Measurements from ENCODE around the gene LRRC75B.
"Not testable (repeated sequence)": the region's sequence is repeated elsewhere in the genome, so short reads cannot be mapped to it uniquely, and the experiment has no call there.

The LRRC75B gene, protein sequence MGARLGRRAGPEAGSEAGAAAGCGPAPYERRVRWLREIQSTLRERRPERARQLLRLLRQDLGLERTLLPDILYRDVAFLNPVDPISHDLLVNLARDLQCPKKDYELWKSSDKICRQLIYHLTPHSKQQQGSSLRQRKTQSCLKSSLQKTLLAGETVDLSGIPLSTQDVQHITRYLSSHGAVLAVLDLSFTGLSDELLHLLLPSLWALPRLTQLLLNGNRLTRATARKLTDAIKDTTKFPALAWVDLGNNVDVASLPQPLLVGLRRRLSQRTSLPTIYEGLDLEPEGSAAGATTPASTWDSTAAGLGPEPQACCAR

DNA sequence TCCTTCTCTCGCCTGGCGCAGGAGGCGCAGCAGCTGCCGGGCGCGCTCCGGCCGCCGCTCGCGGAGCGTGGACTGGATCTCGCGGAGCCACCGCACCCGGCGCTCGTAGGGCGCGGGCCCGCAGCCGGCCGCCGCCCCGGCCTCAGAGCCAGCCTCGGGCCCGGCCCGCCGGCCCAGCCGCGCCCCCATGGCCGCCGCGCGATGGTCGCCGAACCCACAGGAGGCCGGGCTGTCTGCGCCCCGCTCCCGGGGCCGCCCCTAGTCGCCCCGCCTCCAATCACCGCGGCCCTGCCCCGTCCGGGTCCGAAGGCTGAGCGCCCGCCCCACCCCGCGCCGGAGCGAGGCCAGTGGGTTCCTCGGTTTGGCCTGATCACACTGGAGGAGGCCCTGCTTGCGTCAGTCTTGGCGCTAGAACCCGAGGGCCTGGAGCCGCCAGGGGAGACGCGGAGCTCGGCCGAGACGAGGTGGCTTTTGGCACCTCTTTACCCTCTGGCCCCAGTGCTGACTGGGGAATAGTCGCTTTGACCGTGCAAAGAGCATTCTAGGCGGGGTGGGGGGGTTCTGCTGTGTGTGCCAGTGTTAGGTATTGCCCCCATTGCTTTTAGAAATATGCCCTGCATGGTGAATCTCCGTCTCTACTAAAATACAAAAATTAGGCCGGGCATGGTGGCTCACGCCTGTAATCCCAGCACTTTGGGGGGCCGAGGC, at the start of gene LRRC75B:
Gene LRRC75B (minus strand): TSS at position 223 of the 708 bp plus-strand sequence. CDS start 34 bp downstream, at position 189.
- peak; percentile 92 for DNase-seq (ENCODE audit: low spot score)
- FAIRE-seq = peak; percentile 56

DNA sequence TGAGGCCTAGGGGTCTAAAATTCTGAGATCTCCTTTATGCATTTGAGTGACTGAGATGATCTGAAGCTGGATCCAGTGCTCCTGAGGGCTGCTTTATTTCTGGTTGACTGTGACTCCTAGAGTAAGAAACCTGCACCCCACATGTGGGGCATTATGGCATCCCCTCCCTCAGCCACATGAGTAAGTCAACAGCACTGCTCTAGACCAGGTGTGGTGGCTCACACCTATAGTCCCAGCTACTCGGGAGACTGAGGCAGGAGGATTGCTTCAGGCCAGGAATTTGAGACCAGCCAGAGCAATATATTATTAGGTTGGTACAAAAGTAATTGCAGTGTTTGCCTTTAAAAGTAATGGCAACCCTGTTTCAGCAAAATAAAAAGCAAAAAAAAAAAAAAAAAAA, 49.4 kb upstream of the LRRC75B start:
- not testable (repeated sequence) for FAIRE-seq

DNA sequence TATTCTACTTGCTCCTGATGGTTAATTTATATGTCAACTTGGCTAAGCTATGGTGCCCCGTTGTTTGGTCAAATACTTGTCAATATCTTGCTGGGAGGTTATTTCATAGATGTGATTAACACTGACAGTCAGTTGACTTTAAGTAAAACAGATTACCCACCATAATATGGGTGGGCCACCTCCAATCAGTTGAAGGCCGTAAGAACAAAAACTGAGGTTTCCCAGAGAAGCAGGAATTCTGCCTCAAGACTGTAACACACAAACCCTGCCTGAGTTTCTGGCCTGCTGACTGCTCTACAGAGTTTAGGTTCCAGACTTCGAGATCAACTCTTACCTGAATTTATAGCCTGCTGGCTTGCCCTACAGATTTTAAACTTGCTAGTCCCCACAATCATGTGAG, 43.6 kb upstream of the LRRC75B start:
- not testable (repeated sequence) for DNase-seq (ENCODE audit: low spot score); FAIRE-seq

More for the DNA sequence above, 49.4 kb upstream of the LRRC75B start:
- not testable (repeated sequence) for DNase-seq (ENCODE audit: low spot score)

DNA sequence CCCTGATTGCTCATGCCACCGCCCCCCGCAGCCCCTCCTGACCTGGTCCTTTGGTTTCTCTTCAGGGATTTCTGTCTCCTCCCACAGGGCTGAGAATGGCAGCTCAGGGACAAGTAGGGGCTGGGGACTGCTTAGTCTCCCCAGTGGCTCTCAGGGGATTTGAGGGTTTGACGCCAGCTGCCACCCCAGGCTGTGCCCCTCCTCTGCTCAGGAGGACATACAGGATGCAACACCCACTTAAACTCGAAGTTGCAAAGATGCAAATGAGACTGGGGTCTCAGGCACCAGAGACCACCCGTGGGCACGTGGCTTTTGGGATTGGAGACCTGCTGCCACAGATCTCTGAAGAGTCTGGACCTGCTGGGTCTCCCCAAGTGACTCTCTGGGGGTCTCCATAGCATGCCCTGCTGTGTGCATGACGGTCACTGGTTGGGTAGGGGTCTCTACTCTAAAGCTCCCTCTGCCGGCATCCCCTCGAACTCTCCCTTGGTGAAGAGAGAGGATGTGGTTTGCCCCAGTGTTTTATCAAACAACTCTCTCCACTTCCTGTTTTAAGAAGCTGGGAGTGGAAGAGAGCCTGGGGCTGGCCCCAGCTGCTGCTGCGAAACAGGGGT, 42.0 kb upstream of the LRRC75B start:
- not testable (repeated sequence) for DNase-seq (ENCODE audit: low spot score); FAIRE-seq

DNA sequence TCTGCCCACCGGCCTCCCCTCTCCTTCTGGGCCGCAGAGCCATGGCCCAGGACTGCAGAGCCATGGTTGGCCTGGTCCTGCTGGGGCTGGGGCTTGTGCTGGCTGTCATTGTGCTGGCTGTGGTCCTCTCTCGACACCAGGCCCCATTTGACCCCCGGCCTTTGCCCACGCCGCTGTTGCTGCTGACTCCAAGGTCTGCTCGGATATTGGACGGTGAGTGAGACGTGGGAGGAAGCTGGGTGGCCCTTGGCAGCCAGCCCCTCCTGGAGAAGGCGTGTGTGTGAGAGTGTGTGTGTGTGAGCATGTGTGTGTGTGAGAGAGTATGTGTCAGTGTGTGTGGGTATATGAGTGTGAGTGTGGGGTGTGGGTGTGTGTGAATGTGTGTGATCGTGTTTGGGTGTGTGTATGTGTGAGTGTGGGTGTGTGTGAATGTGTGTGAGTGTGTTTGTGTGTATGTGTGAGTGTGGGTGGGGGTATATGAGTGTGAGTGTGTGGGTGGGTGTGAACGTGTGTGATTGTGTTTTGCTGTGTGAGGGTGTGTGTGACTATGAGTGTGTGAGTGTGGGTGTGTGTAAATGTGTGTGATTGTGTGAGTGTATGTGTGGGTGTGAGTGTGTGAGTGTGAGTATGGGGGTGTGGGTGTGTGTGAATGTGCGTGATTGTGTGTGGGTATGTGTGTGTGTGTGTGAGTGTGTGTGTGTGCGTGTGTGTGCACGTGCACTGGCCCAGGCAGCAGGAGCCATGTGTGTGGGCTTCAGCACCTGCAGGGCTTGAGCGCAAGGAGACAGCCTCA, 40.6 kb upstream of the LRRC75B start:
- FAIRE-seq; DNase-seq (ENCODE audit: low spot score): not testable (repeated sequence)

DNA sequence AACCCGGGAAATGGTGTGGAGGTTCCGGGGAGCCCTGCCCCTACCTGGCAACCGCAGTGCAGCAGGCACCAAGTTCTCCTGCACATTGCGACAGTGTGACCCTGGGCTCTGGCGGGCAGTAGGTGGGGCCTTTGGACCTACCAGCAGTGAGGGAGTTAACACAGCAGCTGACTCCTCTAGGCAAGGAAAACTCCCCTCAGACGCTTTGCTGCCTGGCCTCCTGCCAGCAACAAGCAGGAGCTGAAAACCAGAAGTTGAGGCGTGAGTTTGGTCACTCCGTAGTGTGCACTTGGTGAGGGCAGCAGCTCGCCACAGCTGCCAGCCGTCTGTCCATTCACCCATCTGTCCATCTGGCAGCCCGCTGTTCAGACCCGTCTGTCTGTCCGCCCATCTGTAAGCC, 39.8 kb upstream of the LRRC75B start:
- not testable (repeated sequence) for DNase-seq (ENCODE audit: low spot score); FAIRE-seq

DNA sequence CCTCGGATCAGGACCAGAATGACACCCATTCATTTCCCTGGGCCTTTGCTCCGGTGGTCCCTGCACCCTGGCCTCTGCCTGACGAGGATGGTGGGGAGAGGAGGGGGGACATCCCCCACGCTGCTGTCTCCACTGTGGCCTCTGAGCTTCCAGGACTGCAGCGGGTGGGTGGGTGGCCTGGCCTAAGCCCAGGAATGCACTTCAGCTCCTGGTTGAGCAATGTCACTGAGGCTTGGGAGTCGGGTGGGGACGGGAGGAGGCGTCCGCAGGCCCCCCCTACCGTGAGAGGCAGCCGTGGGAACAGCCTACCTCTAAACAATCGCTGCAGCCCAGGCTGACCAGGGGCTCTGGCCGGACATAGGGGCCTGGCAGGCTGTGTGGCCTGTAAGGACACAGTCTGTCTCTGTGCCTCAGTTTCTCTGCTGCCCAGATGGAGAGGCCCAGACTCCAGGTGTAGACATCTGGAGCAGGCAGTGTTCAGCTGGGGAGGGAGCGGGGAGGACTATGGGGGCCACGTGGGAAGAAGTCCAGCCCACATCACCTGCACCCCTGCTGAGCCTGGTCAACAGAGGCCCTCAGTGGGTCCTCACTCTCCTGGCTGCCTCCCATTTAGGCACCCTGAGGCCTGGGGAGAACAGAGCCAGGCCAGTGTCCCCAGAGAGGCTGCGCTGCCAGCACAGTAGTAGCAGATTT, 38.7 kb upstream of the LRRC75B start:
- not testable (repeated sequence) for FAIRE-seq; DNase-seq (ENCODE audit: low spot score)

DNA sequence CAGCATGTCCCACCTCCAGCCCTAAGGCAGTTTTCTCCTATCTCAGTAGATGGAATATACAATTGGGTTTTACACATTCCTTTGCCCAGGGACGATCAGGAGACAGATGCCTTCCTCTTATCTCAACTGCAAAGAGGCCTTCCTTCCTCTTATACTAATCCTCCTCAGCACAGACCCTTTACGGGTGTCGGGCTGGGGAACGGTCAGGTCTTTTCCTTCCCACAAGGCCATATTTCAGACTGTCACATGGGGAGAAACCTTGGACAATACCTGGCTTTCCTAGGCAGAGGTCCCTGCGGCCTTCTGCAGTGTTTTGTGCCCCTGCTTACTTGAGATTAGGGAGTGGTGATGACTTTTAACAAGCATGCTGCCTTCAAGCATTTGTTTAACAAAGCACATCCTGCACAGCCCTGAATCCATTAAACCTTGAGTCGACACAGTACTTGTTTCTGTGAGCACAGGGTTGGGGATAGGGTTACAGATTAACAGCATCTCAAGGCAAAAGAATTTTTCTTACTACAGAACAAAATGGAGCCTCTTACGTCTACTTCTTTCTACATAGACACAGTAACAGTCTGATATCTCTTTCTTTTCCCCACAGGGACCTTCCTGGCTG, 38.0 kb upstream of the LRRC75B start:
- not testable (repeated sequence) for FAIRE-seq; DNase-seq (ENCODE audit: low spot score)

DNA sequence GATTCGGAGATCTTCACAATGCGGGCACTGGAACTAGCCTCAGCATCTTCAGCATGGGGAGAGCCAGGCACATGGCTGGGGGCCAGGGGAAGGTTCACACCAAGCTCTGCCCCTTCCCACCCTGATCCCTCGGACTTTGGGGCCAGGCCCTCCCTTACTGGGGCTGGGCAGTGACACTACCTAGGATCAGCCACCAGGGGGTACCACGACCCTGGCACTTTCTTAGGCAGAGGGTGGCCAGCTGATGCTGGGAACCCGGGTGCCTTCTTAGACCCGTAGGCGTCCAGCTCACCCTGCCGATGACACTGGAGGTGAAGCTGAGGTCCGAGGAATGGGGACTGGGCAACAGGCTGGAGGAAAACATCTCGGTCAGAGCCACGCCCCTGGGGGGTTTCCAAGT, 36.2 kb upstream of the LRRC75B start:
- not testable (repeated sequence) for DNase-seq (ENCODE audit: low spot score); FAIRE-seq

DNA sequence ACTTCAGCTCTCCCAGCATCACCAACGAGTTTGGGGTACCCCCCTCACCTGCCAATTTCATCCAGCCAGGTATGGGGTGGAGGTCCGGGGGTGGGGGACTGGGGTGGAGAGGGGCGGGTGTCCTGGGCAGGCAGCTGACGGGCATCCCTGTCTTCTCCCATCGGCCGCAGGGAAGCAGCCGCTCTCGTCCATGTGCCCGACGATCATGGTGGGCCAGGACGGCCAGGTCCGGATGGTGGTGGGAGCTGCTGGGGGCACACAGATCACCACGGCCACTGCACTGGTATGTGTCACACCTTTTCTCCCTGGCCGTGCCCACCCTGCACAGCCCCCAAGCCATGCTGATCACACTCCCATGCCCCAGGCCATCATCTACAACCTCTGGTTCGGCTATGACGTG, 35.0 kb upstream of the LRRC75B start:
- not testable (repeated sequence) for DNase-seq (ENCODE audit: low spot score); FAIRE-seq

DNA sequence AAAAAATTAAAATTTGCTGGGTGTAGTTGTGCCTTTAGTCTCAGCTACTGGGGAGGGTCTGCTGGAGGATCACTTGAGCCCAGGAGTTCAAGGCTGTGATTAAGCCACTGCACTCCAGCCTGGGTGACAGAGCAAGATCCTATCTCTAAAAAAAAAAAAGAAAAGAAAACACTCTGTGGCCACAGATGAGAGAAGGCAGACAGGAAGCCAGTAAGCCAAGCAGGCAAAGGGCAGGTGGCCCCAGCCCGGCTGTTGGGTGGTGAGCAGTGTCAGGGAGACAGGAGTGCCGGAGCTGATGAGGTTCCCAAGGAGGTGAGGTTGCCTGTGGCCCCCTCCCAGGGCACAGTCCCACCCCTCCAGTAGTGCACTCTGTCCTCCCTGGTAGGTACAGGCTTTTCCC, 29.7 kb upstream of the LRRC75B start:
- FAIRE-seq; DNase-seq (ENCODE audit: low spot score): not testable (repeated sequence)

DNA sequence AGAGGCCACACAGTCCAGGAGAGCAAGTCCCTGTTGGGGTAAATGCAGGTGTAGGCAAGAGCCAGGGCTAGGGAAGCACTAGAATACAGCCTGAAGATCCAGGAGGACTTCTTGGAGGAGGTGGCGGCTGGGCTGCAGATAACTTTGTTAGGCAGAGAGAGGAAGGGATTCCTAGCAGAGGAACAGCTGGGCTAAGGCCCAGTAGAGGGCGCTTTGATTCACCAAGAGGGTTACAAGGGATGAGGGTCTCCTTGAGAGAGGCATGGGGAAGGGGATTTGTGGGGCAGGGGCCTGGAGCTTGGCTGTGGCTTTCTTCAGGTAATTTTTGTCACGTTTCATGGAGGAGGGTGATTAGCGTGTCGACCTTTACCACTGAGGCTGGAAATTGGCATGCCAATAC, 28.4 kb upstream of the LRRC75B start:
- not testable (repeated sequence) for DNase-seq (ENCODE audit: low spot score); FAIRE-seq

DNA sequence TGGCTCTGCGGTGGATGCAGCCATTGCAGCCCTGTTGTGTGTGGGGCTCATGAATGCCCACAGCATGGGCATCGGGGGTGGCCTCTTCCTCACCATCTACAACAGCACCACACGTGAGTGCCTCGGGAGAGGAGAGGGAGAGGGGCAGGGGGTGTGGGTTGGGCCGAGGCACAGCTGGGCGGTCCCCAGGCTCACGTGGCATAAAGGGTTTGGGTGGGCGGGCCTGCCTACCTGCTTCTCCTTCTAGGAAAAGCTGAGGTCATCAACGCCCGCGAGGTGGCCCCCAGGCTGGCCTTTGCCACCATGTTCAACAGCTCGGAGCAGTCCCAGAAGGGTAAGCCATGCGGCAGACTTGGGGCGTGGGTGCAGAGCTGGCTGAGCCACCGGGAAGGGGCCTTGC, 21.9 kb upstream of the LRRC75B start:
- DNase-seq (ENCODE audit: low spot score); FAIRE-seq: not testable (repeated sequence)

DNA sequence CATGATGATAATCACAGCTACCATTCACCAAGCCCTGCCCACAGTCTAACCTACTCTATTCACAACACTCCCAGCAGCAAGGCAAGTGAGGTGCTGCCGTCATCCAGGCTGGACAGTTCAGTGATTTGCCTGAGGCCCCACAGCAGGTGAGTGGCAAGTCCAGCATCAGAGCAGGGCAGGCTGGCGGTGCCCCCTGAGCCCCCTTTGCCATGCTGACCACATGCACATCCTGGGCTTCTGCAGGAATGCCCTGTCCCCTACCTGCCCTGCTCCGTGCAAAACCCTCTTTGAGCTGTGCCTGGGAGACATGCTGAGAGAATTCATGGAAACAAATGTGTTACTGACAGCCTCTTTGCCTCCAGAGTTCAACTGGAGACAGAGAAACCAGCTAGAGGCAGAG, 17.0 kb upstream of the LRRC75B start:
- not testable (repeated sequence) for DNase-seq (ENCODE audit: low spot score)

DNA sequence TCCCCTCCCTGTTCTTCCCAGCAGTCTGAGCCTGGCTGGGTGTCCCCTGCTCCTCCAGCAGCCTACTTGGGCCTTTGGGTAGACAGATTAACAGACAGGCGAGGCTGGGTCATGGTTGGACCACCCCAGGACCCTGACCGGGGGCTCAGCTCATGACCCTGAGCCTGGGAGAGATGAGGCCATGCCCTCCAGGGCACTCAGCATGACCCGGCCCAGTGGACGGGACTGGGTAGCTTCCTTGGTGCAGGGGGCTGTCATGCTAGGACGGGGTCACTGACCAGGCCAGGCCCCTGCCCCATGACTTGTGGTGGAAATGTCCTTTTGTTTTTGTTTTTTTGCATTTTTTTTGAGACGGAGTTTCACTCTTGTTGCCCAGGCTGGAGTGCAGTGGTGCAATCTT, 15.5 kb upstream of the LRRC75B start:
- DNase-seq (ENCODE audit: low spot score); FAIRE-seq: not testable (repeated sequence)

More for the DNA sequence above, 17.0 kb upstream of the LRRC75B start:
- not testable (repeated sequence) for FAIRE-seq

DNA sequence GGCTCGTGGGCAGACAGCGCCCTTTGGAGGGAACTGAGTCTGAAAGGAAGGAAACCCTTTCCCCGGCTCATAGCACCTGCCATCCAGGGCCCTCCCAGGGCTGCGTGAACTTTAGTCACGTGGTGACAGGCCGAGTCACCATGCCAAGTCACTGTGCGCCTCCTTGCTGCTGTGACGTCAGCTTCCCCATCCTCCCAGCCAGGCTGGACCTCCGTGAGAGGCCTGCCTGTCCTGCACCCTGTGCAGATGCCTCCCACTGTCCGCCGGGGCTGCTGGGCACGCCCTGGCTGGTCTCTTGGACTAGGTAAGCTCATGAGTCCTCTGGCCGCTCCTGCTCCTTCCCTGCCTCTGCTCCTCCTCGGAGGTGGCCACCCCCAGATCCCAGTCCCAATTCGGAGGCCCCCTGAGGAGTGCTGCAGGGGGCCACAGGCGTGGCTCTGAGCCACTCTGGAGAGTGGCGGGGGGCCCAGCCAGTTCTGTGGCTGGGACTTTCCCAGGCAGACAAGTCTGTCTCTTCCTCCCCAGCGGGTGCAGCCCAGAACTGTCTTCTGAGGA, 14.6 kb upstream of the LRRC75B start:
- DNase-seq (ENCODE audit: low spot score); FAIRE-seq: not testable (repeated sequence)

DNA sequence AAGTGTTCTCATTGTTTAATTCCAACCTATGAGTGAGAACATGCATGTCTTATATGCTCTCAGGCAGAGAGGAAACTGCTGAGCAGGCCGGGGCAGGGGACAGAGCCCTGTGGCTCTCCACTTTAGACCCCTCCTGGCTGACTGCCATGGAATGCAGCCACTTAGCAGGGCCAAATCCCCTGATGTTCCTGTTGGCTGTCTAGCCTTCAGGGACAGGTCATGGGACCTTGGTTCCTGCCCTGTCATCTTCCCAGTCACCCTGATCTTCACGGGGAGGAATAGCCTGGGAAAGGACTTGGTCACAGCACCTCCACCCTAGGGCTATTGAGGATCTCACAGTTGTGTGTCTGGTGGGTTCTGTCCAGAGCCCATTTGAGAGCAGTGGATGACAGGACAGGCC, 13.5 kb upstream of the LRRC75B start:
- not testable (repeated sequence) for DNase-seq (ENCODE audit: low spot score); FAIRE-seq

DNA sequence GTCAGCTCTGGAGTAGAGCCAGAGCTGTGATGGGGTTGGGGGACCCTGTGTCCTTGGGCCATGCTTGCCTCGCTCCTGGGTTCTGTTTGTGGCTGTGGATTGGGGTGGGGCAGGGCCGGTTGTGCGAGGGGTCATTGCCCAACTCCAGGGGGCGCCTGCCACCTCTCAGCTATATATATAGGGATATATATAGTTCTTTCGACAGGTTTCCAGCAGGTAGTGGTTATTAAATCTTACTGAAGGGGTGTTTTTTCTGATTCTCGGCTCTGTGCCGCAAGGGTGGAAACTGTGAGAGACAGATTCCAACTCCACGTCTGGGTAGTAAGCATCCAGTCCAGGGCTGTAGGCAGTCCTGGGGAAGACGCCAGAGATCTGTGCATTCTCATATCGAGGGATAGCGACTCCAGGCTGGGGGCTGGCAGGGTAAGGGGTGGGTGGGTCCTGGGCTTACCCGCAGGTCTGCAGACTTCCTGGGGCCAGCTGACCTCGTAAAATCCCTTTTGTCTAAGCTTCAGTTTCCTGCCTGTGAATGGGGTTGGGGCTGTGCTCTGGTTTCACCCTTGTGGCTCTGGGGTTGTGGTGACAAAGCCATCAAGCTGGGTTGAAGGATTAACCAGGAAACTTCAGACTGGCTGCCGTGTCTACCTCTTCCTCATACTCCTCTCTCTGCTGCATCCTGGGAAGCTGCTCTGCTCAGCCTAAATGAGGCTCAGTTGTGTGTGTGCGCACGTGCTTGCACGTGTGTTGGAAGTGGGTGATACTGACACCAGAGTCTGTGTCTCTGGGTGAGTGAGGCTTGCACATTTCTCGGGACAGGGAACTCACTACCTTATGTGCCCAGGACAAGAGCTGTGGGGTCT, 11.1 kb upstream of the LRRC75B start:
- FAIRE-seq = peak; percentile 62
- DNase-seq (ENCODE audit: low spot score) = not testable (repeated sequence)

Data from urothelium cell line (cell line).